ENCODE data around the gene SLC22A5. TPM values are rescaled to one million over a fixed set of nuclear protein-coding genes. Genes with fewer than 3 reads are reported as not detected.

The SLC22A5 gene
- total and polyA plus RNA-seq, 9 of the 15 experiments (the other 6 are each of a cell fraction or from before 2014, with no cell fraction given) = 3.0 to 16.6 (median 8.3) TPM

GRCh38 chr5:132426525-132427138 is 57.1 kb downstream of the SLC22A5 start (continued):
- no peak for TF ChIP-seq CHD7 (IDR thresholded peaks at IDR 0.05; ENCODE audit: low read depth, low read length)
- TF ChIP-seq ZBED1 (IDR thresholded peaks at IDR 0.05) = no peak
- TF ChIP-seq ZNF140 (CRISPR knock-in tag; IDR thresholded peaks at IDR 0.05) = no peak
- no peak for TF ChIP-seq RBM15 (IDR thresholded peaks at IDR 0.05; ENCODE audit: insufficient read depth, low read length)
- TF ChIP-seq BDP1 (IDR thresholded peaks at IDR 0.05; ENCODE audit: insufficient read depth, insufficient read length) = no peak
- TF ChIP-seq PHTF2 (CRISPR knock-in tag; IDR thresholded peaks at IDR 0.05) = no peak
- TF ChIP-seq ZNF76 (CRISPR knock-in tag; IDR thresholded peaks at IDR 0.05; ENCODE audit: borderline replicate concordance) = no peak
- no peak for TF ChIP-seq FOXO4 (CRISPR knock-in tag; IDR thresholded peaks at IDR 0.05)
- peak; percentile 99 for TF ChIP-seq ZKSCAN1 (IDR thresholded peaks at IDR 0.05; ENCODE audit: low read depth, low read length)
- TF ChIP-seq PRPF4 (IDR thresholded peaks at IDR 0.05; ENCODE audit: insufficient read depth, low read depth, low read length, poor library complexity, severe bottlenecking) = no peak
- no peak for TF ChIP-seq YY1 (IDR thresholded peaks at IDR 0.05; ENCODE audit: borderline replicate concordance in 1 of 3, control insufficient read depth in 1 of 3, extremely low read depth in 1 of 3, insufficient read depth in 3 of 3, insufficient read length in 1 of 3, insufficient replicate concordance in 2 of 3, low read depth in 1 of 3, low read length in 2 of 3)
- TF ChIP-seq ZNF511 (CRISPR knock-in tag; IDR thresholded peaks at IDR 0.05) = peak; percentile 83
- TF ChIP-seq MXI1 (IDR thresholded peaks at IDR 0.05; ENCODE audit: low read depth, low read length) = no peak
- TF ChIP-seq CAMTA2 (CRISPR knock-in tag; conservative IDR thresholded peaks at IDR 0.05) = no peak
- TF ChIP-seq RFX5 (IDR thresholded peaks at IDR 0.05; ENCODE audit: low read depth, low read length) = no peak
